Measurements from ENCODE around the gene HGS.

GRCh38 chr17:81713004-81713555 is 29.3 kb downstream of the HGS start:
- no peak for TF ChIP-seq CTCF (IDR thresholded peaks at IDR 0.05)
- no peak for TF ChIP-seq POLR2A (IDR thresholded peaks at IDR 0.05)

Data from body of pancreas (tissue), 4 donors.